Tibial nerve (tissue), 4 donors: ENCODE results near the gene AP1M2. TPM values are rescaled to one million over a fixed set of nuclear protein-coding genes. Genes with fewer than 3 reads are reported as not detected.
A peak's percentile ranks its signal among the peaks of the same experiment; 100 is the strongest.

Experiments
- DNase-seq, 2 donors: peaks; one replicate each; pipeline ENCODE4 v3.0.0-alpha.2; 2019; ENCODE audit warnings: low spot score in 2 of 2
- H3K27ac ChIP-seq, 4 donors: fragments of 200-600 bp; sonication (generic) in 3 of 4; one replicate each; pipeline ENCODE4 v1.5.1; 2017 to 2019; ENCODE audit warnings: mild to moderate bottlenecking in 1 of 4
- H3K27me3 ChIP-seq, 2 donors: fragments of 200-600 bp; sonication (generic) in 1 of 2; one replicate each; pipeline versions ENCODE4 v1.5.1 to v1.6.0; 2017 to 2019
- H3K36me3 ChIP-seq, 3 donors: fragments of 200-600 bp; sonication (generic); one replicate each; pipeline ENCODE4 v1.5.1; 2018 to 2019
- H3K4me1 ChIP-seq, 4 donors: fragments of 200-600 bp; sonication (generic) in 3 of 4; one replicate each; pipeline ENCODE4 v1.5.1; 2017 to 2019
- H3K4me3 ChIP-seq, 4 donors: fragments of 200-600 bp; sonication (generic) in 3 of 4; one replicate each; pipeline ENCODE4 v1.5.1; 2017 to 2019; ENCODE audit warnings: mild to moderate bottlenecking in 1 of 4, moderate library complexity in 1 of 4
- H3K9me3 ChIP-seq, 4 donors: fragments of 200-600 bp; sonication (generic) in 3 of 4; one replicate each; pipeline ENCODE4 v1.5.1; 2017 to 2019
- CTCF ChIP-seq, 5 experiments: fragments of 200-600 bp in 3 of 5; fragments of 450-650 bp in 2 of 5; sonication (generic) in 3 of 5; IDR thresholded peaks; one replicate each; pipeline ENCODE4 v1.5.1; 2016 to 2019; ENCODE audit warnings: antibody characterized with exemption in 5 of 5, mild to moderate bottlenecking in 3 of 5, moderate library complexity in 2 of 5
- EP300 ChIP-seq, 2 donors: sonication (generic); formaldehyde crosslinking; IDR thresholded peaks; one replicate each; pipeline ENCODE4 v1.6.1; 2017; ENCODE audit warnings: antibody characterized with exemption in 2 of 2, mild to moderate bottlenecking in 1 of 2
- POLR2A ChIP-seq, 2 donors: fragments of 450-650 bp; IDR thresholded peaks; one replicate each; pipeline ENCODE4 v1.6.1; 2017; ENCODE audit warnings: antibody characterized with exemption in 2 of 2, mild to moderate bottlenecking in 2 of 2, moderate library complexity in 2 of 2
- WGBS, 2 donors: methylation state at CpG; one replicate each; pipeline ENCODE4 v1.1.5; 2018; 5-methylcytosine and 5-hydroxymethylcytosine counted together
- total RNA-seq, 4 donors: library from RNA; depleted of rRNA; stranded (reverse); fragments of >200 nt; gene quantifications; one replicate each; pipeline ENCODE4 v1.1.0, GENCODE V29; 2016

AP1M2 gene
- total RNA-seq, 4 donors from 2014 or later = not detected

GRCh38 chr19:10620786-10621185 is 33.7 kb upstream of the AP1M2 start:
- TF ChIP-seq CTCF (IDR thresholded peaks at IDR 0.05) = no peak
- no peak for TF ChIP-seq EP300 (IDR thresholded peaks at IDR 0.05)
- no peak for TF ChIP-seq POLR2A (IDR thresholded peaks at IDR 0.05)
- H3K4me3 ChIP-seq = no peak overlapping the region
- no peak for DNase-seq
- peaks cover 0 to 7% (median 0%) of the 10 kb centered on the region in 3 donors for H3K36me3 ChIP-seq
- H3K27me3 ChIP-seq = no peaks in the 10 kb centered on the region
- no peaks in the 10 kb centered on the region for H3K9me3 ChIP-seq
- peak overlapping the region in 2 of 4 donors; percentile 1 to 29 for H3K27ac ChIP-seq
- H3K4me1 ChIP-seq = peaks cover 0 to 79% (median 20%) of the 10 kb centered on the region in 4 donors
- 93 to 96% methylated on average over 4 of the region's 4 CpGs for WGBS, 2 donors

- peak overlapping the region in 1 of 4 donors; percentile 84 for H3K27ac ChIP-seq
- TF ChIP-seq POLR2A (IDR thresholded peaks at IDR 0.05) (no peak), EP300 (IDR thresholded peaks at IDR 0.05) (no peak), CTCF (IDR thresholded peaks at IDR 0.05) (no peak)
- peaks cover 0 to 69% (median 18%) of the 10 kb centered on the region in 4 donors for H3K4me1 ChIP-seq
- peaks cover 0 to 7% (median 0%) of the 10 kb centered on the region in 3 donors for H3K36me3 ChIP-seq
- H3K4me3 ChIP-seq = no peak overlapping the region
- H3K9me3 ChIP-seq = no peaks in the 10 kb centered on the region
- WGBS, 2 donors = 90 to 97% methylated on average over 8 of the region's 8 CpGs
- no peak for DNase-seq
- H3K27me3 ChIP-seq = no peaks in the 10 kb centered on the region
Observed at GRCh38 chr19:10618846-10619245, 31.7 kb upstream of the AP1M2 start.

- Histone ChIP-seq H3K4me3 (no peak overlapping the region), H3K27me3 (no peaks in the 10 kb centered on the region), H3K36me3 (peaks cover 0 to 7% (median 0%) of the 10 kb centered on the region in 3 donors), H3K27ac (peak overlapping the region; percentile 19 to 84 (median 48)), H3K9me3 (no peaks in the 10 kb centered on the region), H3K4me1 (peaks cover 0 to 71% (median 29%) of the 10 kb centered on the region in 4 donors)
- 66 to 72% methylated on average over 15 of the region's 15 CpGs for WGBS, 2 donors
- no peak for DNase-seq
- TF ChIP-seq POLR2A (IDR thresholded peaks at IDR 0.05) (no peak), EP300 (IDR thresholded peaks at IDR 0.05) (peak in 1 of 2 donors; percentile 12), CTCF (IDR thresholded peaks at IDR 0.05) (no peak)
Observed at GRCh38 chr19:10617409-10618121, 30.5 kb upstream of the AP1M2 start.

- TF ChIP-seq POLR2A (IDR thresholded peaks at IDR 0.05) = no peak
- no peak for TF ChIP-seq EP300 (IDR thresholded peaks at IDR 0.05)
- TF ChIP-seq CTCF (IDR thresholded peaks at IDR 0.05) = no peak
- 93 to 94% methylated on average over 14 of the region's 14 CpGs for WGBS, 2 donors
- H3K27ac ChIP-seq = peak overlapping the region in 3 of 4 donors; percentile 30 to 84 (median 74)
Observed at GRCh38 chr19:10615429-10616023, 28.4 kb upstream of the AP1M2 start.

More at GRCh38 chr19:10615429-10616023, 28.4 kb upstream of the AP1M2 start:
- peaks cover 0 to 82% (median 41%) of the 10 kb centered on the region in 4 donors for H3K4me1 ChIP-seq
- no peaks in the 10 kb centered on the region for H3K36me3 ChIP-seq
- DNase-seq = no peak
- no peaks in the 10 kb centered on the region for H3K9me3 ChIP-seq
- no peaks in the 10 kb centered on the region for H3K27me3 ChIP-seq
- H3K4me3 ChIP-seq = no peak overlapping the region
